AG20443 (cell line): ENCODE data around the gene RHEBL1.
A peak's percentile ranks its signal among the peaks of the same experiment; 100 is the strongest.

Experiments used
- DNase-seq: peaks from one replicate; pipeline ENCODE4 v3.0.0; 2012; ENCODE audit warnings: low spot score, mixed read lengths

The RHEBL1 gene

GRCh38 chr12:49019443-49020324 is 50.1 kb downstream of the RHEBL1 start:
- peak; percentile 67 for DNase-seq

DNA sequence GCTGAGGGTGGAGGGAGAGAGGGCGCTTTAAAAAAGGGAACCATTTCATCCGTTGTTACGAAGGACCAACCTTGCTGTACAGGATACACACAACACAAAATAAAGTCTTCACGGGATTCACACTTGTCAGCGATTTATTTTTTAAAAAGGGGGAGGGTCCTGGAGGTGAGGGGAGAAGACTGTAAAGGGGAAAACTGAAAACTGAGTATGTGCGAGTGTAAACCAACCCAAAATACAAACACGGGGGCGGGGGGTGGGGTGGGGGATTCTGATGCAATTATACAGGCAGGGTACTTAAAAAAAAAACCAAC is 50.7 kb downstream of the RHEBL1 start:
- no peak for DNase-seq

- DNase-seq = peak; percentile 99
Measured at GRCh38 chr12:49018261-49019119, 51.3 kb downstream of the RHEBL1 start, which contains the start of gene PRKAG1. Gene PRKAG1 (minus strand): TSS chr12:49018776. CDS start chr12:49018740, 36 bp downstream.

GRCh38 chr12:49017891-49018260 is 51.9 kb downstream of the RHEBL1 start:
- DNase-seq = peak; percentile 61

GRCh38 chr12:49015196-49015595 is 54.6 kb downstream of the RHEBL1 start:
- no peak for DNase-seq
